RWPE2 (cell line): Measurements from ENCODE around the gene DOCK3.

Experiments
- ATAC-seq: fragments of 200-7000 bp; cut with Tn5 transposase; 3 replicates; pipeline ENCODE4 v1.9.1; 2021; ENCODE audit warnings: low read depth
- DNase-seq: peaks from one replicate; pipeline ENCODE4 v3.0.0-alpha.2; 2020; ENCODE audit warnings: low spot score
- H3K27ac ChIP-seq: fragments of 450-650 bp; 2 replicates; pipeline ENCODE4 v1.5.1; 2017; ENCODE audit warnings: mild to moderate bottlenecking; ENCODE audit not compliant: poor library complexity, severe bottlenecking
- H3K27me3 ChIP-seq: fragments of 250-450 bp; sonication (Bioruptor Pico); 2 replicates; pipeline ENCODE4 v1.5.1; 2021; ENCODE audit warnings: mild to moderate bottlenecking, moderate library complexity; ENCODE audit not compliant: insufficient read depth, poor library complexity, severe bottlenecking
- H3K36me3 ChIP-seq: fragments of 250-450 bp; sonication (Bioruptor Pico); 2 replicates; pipeline ENCODE4 v1.5.1; 2020; ENCODE audit warnings: low read depth, mild to moderate bottlenecking, moderate library complexity
- H3K4me1 ChIP-seq: fragments of 250-450 bp; sonication (Bioruptor Pico); 2 replicates; pipeline ENCODE4 v1.5.1; 2021; ENCODE audit warnings: mild to moderate bottlenecking, moderate library complexity; ENCODE audit not compliant: insufficient read depth, poor library complexity, severe bottlenecking
- H3K4me3 ChIP-seq: fragments of 250-450 bp; sonication (Bioruptor Pico); 2 replicates; pipeline ENCODE4 v1.5.1; 2021; ENCODE audit warnings: mild to moderate bottlenecking, moderate library complexity; ENCODE audit not compliant: severe bottlenecking
- H3K9me3 ChIP-seq: fragments of 250-450 bp; sonication (Bioruptor Pico); 2 replicates; pipeline ENCODE4 v1.5.1; 2021; ENCODE audit warnings: mild to moderate bottlenecking, moderate library complexity; ENCODE audit not compliant: severe bottlenecking
- CTCF ChIP-seq: fragments of 450-650 bp; IDR thresholded peaks from one replicate; pipeline ENCODE4 v1.5.1; 2017; ENCODE audit warnings: mild to moderate bottlenecking, moderate library complexity; ENCODE audit not compliant: poor library complexity, severe bottlenecking

Gene DOCK3

GRCh38 chr3:51403675-51404074, 728.9 kb downstream of the DOCK3 start:
- Histone ChIP-seq H3K27ac (no peak overlapping the region), H3K9me3 (no peaks in the 10 kb centered on the region), H3K36me3 (peaks cover 14% of the 10 kb centered on the region), H3K4me1 (no peaks in the 10 kb centered on the region), H3K27me3 (no peaks in the 10 kb centered on the region), H3K4me3 (no peak overlapping the region)
- TF ChIP-seq CTCF = no peak
- no peak for DNase-seq
- ATAC-seq = no peak

GRCh38 chr3:51408021-51408420, 733.3 kb downstream of the DOCK3 start:
- Histone ChIP-seq H3K36me3 (peaks cover 32% of the 10 kb centered on the region), H3K4me1 (no peaks in the 10 kb centered on the region), H3K27me3 (no peaks in the 10 kb centered on the region), H3K9me3 (no peaks in the 10 kb centered on the region), H3K4me3 (no peak overlapping the region), H3K27ac (no peak overlapping the region)
- ATAC-seq (no peak), DNase-seq (no peak)
- TF ChIP-seq CTCF = no peak

- Histone ChIP-seq H3K27me3 (no peaks in the 10 kb centered on the region), H3K9me3 (no peaks in the 10 kb centered on the region), H3K4me1 (no peaks in the 10 kb centered on the region), H3K4me3 (no peak overlapping the region), H3K27ac (no peak overlapping the region), H3K36me3 (peaks cover 40% of the 10 kb centered on the region)
- DNase-seq (no peak), ATAC-seq (no peak)
- TF ChIP-seq CTCF = no peak
Observed at GRCh38 chr3:51408813-51409212, 734.1 kb downstream of the DOCK3 start.

- DNase-seq = no peak
- no peak overlapping the region for H3K27ac ChIP-seq
- H3K36me3 ChIP-seq = peaks cover 64% of the 10 kb centered on the region
- no peak for ATAC-seq
- H3K4me3 ChIP-seq = no peak overlapping the region
- H3K4me1 ChIP-seq = no peaks in the 10 kb centered on the region
- no peaks in the 10 kb centered on the region for H3K9me3 ChIP-seq
- no peaks in the 10 kb centered on the region for H3K27me3 ChIP-seq
- TF ChIP-seq CTCF = no peak
Observed at GRCh38 chr3:51422211-51422610, 747.5 kb downstream of the DOCK3 start.

- ATAC-seq (no peak), DNase-seq (no peak)
- Histone ChIP-seq H3K36me3 (peaks cover 64% of the 10 kb centered on the region), H3K9me3 (no peaks in the 10 kb centered on the region), H3K4me1 (no peaks in the 10 kb centered on the region), H3K27me3 (no peaks in the 10 kb centered on the region), H3K27ac (no peak overlapping the region), H3K4me3 (no peak overlapping the region)
- TF ChIP-seq CTCF = no peak
Observed at GRCh38 chr3:51426921-51427320, 752.2 kb downstream of the DOCK3 start.
